OCI-LY3 (cell line): Measurements from ENCODE around the gene MTHFD2L.

Experiments used
- H2AFZ ChIP-seq: fragments of 200-600, 300-600 bp; shearing (Covaris generic); 2 replicates; pipeline ENCODE4 v1.6.0; 2014; ENCODE audit warnings: antibody characterized with exemption, low read depth, low read length
- H3K27ac ChIP-seq: fragments of 200-600, 300-600 bp; sonication (generic); 2 replicates; pipeline ENCODE4 v1.5.1; 2014; ENCODE audit warnings: mild to moderate bottlenecking, low read length, moderate library complexity, mixed read lengths
- H3K27me3 ChIP-seq: fragments of 200-600, 300-600 bp; sonication (generic); 2 replicates; pipeline ENCODE4 v1.6.1; 2014; ENCODE audit warnings: low read depth, low read length, mixed read lengths
- H3K36me3 ChIP-seq: fragments of 200-600, 300-600 bp; sonication (generic); replicated peaks from 2 replicates; pipeline ENCODE3; 2014; ENCODE audit warnings: low read depth, low read length, mixed read lengths
- H3K4me1 ChIP-seq: fragments of 300-600, 200-600 bp; sonication (generic); 2 replicates; pipeline ENCODE4 v1.6.1; 2014; ENCODE audit warnings: low read length, mixed read lengths
- H3K4me2 ChIP-seq: fragments of 200-600, 300-600 bp; sonication (generic); 2 replicates; pipeline ENCODE4 v1.6.1; 2014; ENCODE audit warnings: low read length, mixed read lengths
- H3K4me3 ChIP-seq: fragments of 300-600, 200-600 bp; sonication (generic); 2 replicates; pipeline ENCODE4 v1.5.1; 2014; ENCODE audit warnings: antibody characterized with exemption, mild to moderate bottlenecking, low read length, moderate library complexity
- H3K79me2 ChIP-seq: fragments of 300-600, 200-600 bp; shearing (Covaris generic); 2 replicates; pipeline ENCODE4 v1.6.1; 2014; ENCODE audit warnings: mild to moderate bottlenecking, low read length, mixed read lengths
- H3K9ac ChIP-seq: fragments of 300-600, 200-600 bp; shearing (Covaris generic); 2 replicates; pipeline ENCODE4 v1.6.0; 2014; ENCODE audit warnings: mild to moderate bottlenecking, low read length, moderate library complexity
- H3K9me3 ChIP-seq: fragments of 200-600, 300-600 bp; shearing (Covaris generic); 2 replicates; pipeline ENCODE4 v1.6.1; 2014; ENCODE audit warnings: low read length, mixed read lengths; ENCODE audit not compliant: insufficient read depth
- H4K20me1 ChIP-seq: fragments of 200-600, 300-600 bp; sonication (generic); 2 replicates; pipeline ENCODE4 v1.6.1; 2016; ENCODE audit warnings: low read length, mixed read lengths; ENCODE audit not compliant: insufficient read depth
- CTCF ChIP-seq: fragments of 200-600, 300-600 bp; sonication (generic); IDR thresholded peaks from 2 replicates; pipeline ENCODE4 v1.5.1; 2014; ENCODE audit warnings: antibody characterized with exemption, low read length, low read depth
- EZH2phosphoT487 ChIP-seq: fragments of 200-600 bp; shearing (Covaris generic); IDR thresholded peaks from 2 replicates; pipeline ENCODE4 v1.6.1; 2018; ENCODE audit warnings: antibody characterized with exemption, mixed run types, low read depth

Gene MTHFD2L

GRCh38 chr4:74252933-74253332 is 95.0 kb downstream of the MTHFD2L start:
- Histone ChIP-seq H3K9ac (no peak overlapping the region), H3K27ac (no peak overlapping the region), H3K36me3 (peaks cover 7% of the 10 kb centered on the region), H4K20me1 (no peaks in the 10 kb centered on the region), H3K4me1 (no peaks in the 10 kb centered on the region), H3K27me3 (no peaks in the 10 kb centered on the region), H3K79me2 (no peaks in the 10 kb centered on the region), H3K4me3 (no peak overlapping the region), H2AFZ (no peak overlapping the region), H3K4me2 (no peak overlapping the region), H3K9me3 (no peaks in the 10 kb centered on the region)
- TF ChIP-seq CTCF, result no peak
- TF ChIP-seq EZH2phosphoT487, result no peak

- no peaks in the 10 kb centered on the region for H3K9me3 ChIP-seq
- no peak for TF ChIP-seq EZH2phosphoT487
- TF ChIP-seq CTCF, result no peak
- no peak overlapping the region for H3K4me3 ChIP-seq
- H3K4me2 ChIP-seq, result no peak overlapping the region
- no peak overlapping the region for H3K27ac ChIP-seq
- no peak overlapping the region for H2AFZ ChIP-seq
- no peaks in the 10 kb centered on the region for H3K79me2 ChIP-seq
- peaks cover 7% of the 10 kb centered on the region for H3K36me3 ChIP-seq
- no peaks in the 10 kb centered on the region for H3K27me3 ChIP-seq
- no peak overlapping the region for H3K9ac ChIP-seq
- no peaks in the 10 kb centered on the region for H4K20me1 ChIP-seq
- H3K4me1 ChIP-seq, result no peaks in the 10 kb centered on the region
Measured at GRCh38 chr4:74254386-74254785, 96.5 kb downstream of the MTHFD2L start.

- Histone ChIP-seq H3K9ac (no peak overlapping the region), H3K9me3 (no peaks in the 10 kb centered on the region), H3K4me2 (no peak overlapping the region), H4K20me1 (no peaks in the 10 kb centered on the region), H3K4me1 (no peaks in the 10 kb centered on the region), H3K36me3 (peaks cover 7% of the 10 kb centered on the region), H3K4me3 (no peak overlapping the region), H3K79me2 (no peaks in the 10 kb centered on the region), H2AFZ (no peak overlapping the region), H3K27me3 (no peaks in the 10 kb centered on the region), H3K27ac (no peak overlapping the region)
- TF ChIP-seq CTCF (no peak), EZH2phosphoT487 (no peak)
Measured at GRCh38 chr4:74255096-74255495, 97.2 kb downstream of the MTHFD2L start.

- no peaks in the 10 kb centered on the region for H3K27me3 ChIP-seq
- no peak overlapping the region for H3K4me3 ChIP-seq
- H4K20me1 ChIP-seq, result no peaks in the 10 kb centered on the region
- H2AFZ ChIP-seq, result no peak overlapping the region
- H3K9me3 ChIP-seq, result no peaks in the 10 kb centered on the region
- H3K9ac ChIP-seq, result no peak overlapping the region
- no peak overlapping the region for H3K27ac ChIP-seq
- H3K4me1 ChIP-seq, result no peaks in the 10 kb centered on the region
- H3K4me2 ChIP-seq, result no peak overlapping the region
- H3K36me3 ChIP-seq, result peaks cover under 1% of the 10 kb centered on the region
- TF ChIP-seq EZH2phosphoT487 (no peak), CTCF (no peak)
- H3K79me2 ChIP-seq, result no peaks in the 10 kb centered on the region
Measured at GRCh38 chr4:74258963-74259362, 101.0 kb downstream of the MTHFD2L start.
